Measurements from ENCODE around the gene RNF227.

RNF227 gene

GRCh38 chr17:7932483-7932891 lies 16.4 kb upstream of the RNF227 start:
- DNase-seq (ENCODE audit: low read depth): peak; percentile 44
- no peak for TF ChIP-seq POLR2A (IDR thresholded peaks at IDR 0.05; ENCODE audit: extremely low read depth, insufficient read length)
- TF ChIP-seq, protein P1, sequence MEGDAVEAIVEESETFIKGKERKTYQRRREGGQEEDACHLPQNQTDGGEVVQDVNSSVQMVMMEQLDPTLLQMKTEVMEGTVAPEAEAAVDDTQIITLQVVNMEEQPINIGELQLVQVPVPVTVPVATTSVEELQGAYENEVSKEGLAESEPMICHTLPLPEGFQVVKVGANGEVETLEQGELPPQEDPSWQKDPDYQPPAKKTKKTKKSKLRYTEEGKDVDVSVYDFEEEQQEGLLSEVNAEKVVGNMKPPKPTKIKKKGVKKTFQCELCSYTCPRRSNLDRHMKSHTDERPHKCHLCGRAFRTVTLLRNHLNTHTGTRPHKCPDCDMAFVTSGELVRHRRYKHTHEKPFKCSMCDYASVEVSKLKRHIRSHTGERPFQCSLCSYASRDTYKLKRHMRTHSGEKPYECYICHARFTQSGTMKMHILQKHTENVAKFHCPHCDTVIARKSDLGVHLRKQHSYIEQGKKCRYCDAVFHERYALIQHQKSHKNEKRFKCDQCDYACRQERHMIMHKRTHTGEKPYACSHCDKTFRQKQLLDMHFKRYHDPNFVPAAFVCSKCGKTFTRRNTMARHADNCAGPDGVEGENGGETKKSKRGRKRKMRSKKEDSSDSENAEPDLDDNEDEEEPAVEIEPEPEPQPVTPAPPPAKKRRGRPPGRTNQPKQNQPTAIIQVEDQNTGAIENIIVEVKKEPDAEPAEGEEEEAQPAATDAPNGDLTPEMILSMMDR (IDR thresholded peaks at IDR 0.05; ENCODE audit: low read depth, low read length): no peak
- TF ChIP-seq, protein P2, sequence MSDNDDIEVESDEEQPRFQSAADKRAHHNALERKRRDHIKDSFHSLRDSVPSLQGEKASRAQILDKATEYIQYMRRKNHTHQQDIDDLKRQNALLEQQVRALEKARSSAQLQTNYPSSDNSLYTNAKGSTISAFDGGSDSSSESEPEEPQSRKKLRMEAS (IDR thresholded peaks at IDR 0.05; ENCODE audit: low read depth, low read length): no peak
- TF ChIP-seq MYC (IDR thresholded peaks at IDR 0.05; ENCODE audit: low read depth, low read length): no peak
- peak overlapping the region; percentile 88 for H3K4me3 ChIP-seq (ENCODE audit: low read depth, low read length)

GRCh38 chr17:7931709-7932482 lies 15.8 kb upstream of the RNF227 start, which contains the start of the genes CNTROB and TRAPPC1:
Gene CNTROB (plus strand): TSS chr17:7932206. CDS start chr17:7933080, 874 bp downstream.
Gene TRAPPC1 (minus strand): TSS chr17:7931946. CDS start chr17:7931829, 117 bp downstream.
- DNase-seq (ENCODE audit: low read depth): peak; percentile 97
- no peak for TF ChIP-seq MYC (IDR thresholded peaks at IDR 0.05; ENCODE audit: low read depth, low read length)
- TF ChIP-seq POLR2A (IDR thresholded peaks at IDR 0.05; ENCODE audit: extremely low read depth, insufficient read length): peak; percentile 80
- TF ChIP-seq, protein P1 (IDR thresholded peaks at IDR 0.05; ENCODE audit: low read depth, low read length): no peak
- TF ChIP-seq, protein P2 (IDR thresholded peaks at IDR 0.05; ENCODE audit: low read depth, low read length): peak; percentile 70
- H3K4me3 ChIP-seq (ENCODE audit: low read depth, low read length): peak within 1 kb of the TSS; percentile 88

DNA sequence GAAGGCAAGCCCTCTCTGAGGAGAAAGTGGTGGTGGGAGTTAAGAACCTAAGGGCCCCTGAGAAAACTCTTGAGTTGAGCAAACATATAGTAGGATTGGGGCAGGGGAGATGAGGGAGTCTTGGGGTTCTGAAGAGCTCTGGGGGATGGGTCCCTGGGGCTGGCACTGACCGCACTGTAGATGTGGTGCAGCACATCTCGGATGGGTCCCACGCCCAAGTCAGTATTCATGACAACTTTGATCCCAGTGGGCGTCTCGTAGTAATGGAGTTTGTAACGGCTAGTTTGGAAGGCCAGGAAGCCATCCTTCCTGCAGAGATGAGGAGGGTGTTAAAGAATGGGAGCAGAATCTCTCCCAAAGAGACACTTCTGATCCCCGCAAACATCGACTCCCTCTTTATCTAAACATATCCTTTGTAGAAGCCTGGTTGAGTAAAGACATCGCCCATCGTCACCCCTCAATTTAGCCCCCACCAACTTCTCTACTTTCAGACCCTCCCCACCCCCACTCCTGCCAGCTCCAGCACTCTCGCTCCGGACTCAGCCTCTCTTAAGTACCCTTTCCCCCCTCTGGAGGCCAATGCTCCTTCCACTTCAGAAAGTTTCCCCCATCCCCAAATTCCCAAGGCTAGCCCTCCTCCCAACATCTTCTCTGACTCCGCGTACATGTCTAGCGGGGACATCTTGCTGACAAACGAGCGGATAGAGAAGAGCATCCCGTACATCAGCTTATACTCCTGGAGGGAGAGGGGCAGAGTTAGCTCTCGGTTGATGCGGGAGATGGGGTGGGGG lies 14.9 kb upstream of the RNF227 start:
- no peak for DNase-seq (ENCODE audit: low read depth)
- no peak for TF ChIP-seq MYC (IDR thresholded peaks at IDR 0.05; ENCODE audit: low read depth, low read length)
- TF ChIP-seq POLR2A (IDR thresholded peaks at IDR 0.05; ENCODE audit: extremely low read depth, insufficient read length): no peak
- TF ChIP-seq, protein P2 (IDR thresholded peaks at IDR 0.05; ENCODE audit: low read depth, low read length): no peak
- TF ChIP-seq, protein P1 (IDR thresholded peaks at IDR 0.05; ENCODE audit: low read depth, low read length): no peak
- H3K4me3 ChIP-seq (ENCODE audit: low read depth, low read length): peak overlapping the region; percentile 88

DNA sequence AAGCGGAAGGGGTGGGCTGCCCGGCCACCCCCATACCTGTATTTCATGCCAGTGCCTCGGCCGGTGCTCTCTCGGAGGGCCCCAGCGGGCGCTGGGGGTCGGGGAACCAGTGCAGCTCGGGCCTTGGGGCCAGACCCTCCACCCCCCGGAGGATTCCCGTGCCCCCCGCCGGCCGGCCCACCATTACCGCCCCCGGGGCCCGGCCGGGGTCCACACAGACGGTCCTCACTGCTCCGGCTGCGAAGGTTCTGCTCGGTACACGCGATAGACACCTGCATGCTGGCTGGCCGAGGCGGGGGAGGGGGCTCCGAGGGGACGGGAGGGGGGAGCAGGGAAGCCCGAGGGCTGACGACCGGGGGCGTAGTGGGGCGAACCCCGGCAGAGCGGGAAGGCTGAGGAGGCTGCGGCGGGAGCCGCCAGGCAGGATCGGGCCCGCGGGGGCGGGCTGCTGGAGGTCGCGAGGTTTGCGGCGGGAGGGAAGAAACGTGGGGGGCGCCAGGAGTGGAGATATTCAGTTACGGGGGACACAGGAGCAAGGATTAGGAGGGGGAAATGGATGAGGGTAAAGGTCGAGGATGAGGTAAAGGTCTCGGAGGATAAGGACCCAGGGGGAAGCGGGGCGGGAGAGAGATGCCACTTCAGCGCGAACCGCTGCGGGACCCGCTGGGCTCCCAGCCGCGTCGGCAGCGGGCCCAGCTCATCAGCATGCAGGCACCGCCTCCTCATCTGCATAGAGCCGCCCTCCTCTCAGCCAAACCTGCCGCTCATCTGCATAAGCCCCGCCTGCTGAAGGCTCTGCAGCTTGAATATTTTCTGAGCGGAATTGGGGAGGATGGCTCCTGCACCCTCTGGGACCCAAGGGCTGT lies 13.3 kb upstream of the RNF227 start, which contains the start of gene KCNAB3:
Gene KCNAB3, minus strand, starts transcription at position 699 of the 866 bp plus-strand sequence. Its CDS starts 421 bp downstream, at position 278.
- H3K4me3 ChIP-seq (ENCODE audit: low read depth, low read length): no peak within 1 kb of the TSS
- TF ChIP-seq MYC (IDR thresholded peaks at IDR 0.05; ENCODE audit: low read depth, low read length): no peak
- no peak for TF ChIP-seq POLR2A (IDR thresholded peaks at IDR 0.05; ENCODE audit: extremely low read depth, insufficient read length)
- TF ChIP-seq, protein P2 (IDR thresholded peaks at IDR 0.05; ENCODE audit: low read depth, low read length): no peak
- TF ChIP-seq, protein P1 (IDR thresholded peaks at IDR 0.05; ENCODE audit: low read depth, low read length): no peak
- no peak for DNase-seq (ENCODE audit: low read depth)

GRCh38 chr17:7927596-7927995 lies 11.5 kb upstream of the RNF227 start:
- TF ChIP-seq POLR2A (IDR thresholded peaks at IDR 0.05; ENCODE audit: extremely low read depth, insufficient read length) (no peak), MYC (IDR thresholded peaks at IDR 0.05; ENCODE audit: low read depth, low read length) (no peak)
- TF ChIP-seq, protein P2 (IDR thresholded peaks at IDR 0.05; ENCODE audit: low read depth, low read length): no peak
- TF ChIP-seq, protein P1 (IDR thresholded peaks at IDR 0.05; ENCODE audit: low read depth, low read length): no peak
- no peak for DNase-seq (ENCODE audit: low read depth)
- H3K4me3 ChIP-seq (ENCODE audit: low read depth, low read length): no peak overlapping the region

Data from NB4 (cell line).